ENCODE measurements around the gene NR1I3.

GRCh38 chr1:161220002-161220401 is 18.0 kb downstream of the NR1I3 start:
- no peak for TF ChIP-seq EZH2phosphoT487 (IDR thresholded peaks at IDR 0.05; ENCODE audit: low read depth)
- TF ChIP-seq CTCF (IDR thresholded peaks at IDR 0.05; ENCODE audit: low read depth, low read length): no peak

Measured in OCI-LY3 (cell line).